A549 (cell line): ENCODE measurements around the gene PFN2.

Experiments used
- EP300 ChIP-seq, 2 experiments: fragments of >200 bp; sonication (Bioruptor Twin); formaldehyde crosslinking; IDR thresholded peaks; 2 replicates in 1 of 2; 3 replicates in 1 of 2; pipeline ENCODE4 v1.6.1; 2016 to 2017
- NFE2L2 ChIP-seq: fragments of 150-350 bp; conservative IDR thresholded peaks from 2 replicates; pipeline ENCODE4 v1.6.1; 2014; ENCODE audit warnings: low read length
- POLR2A ChIP-seq: IDR thresholded peaks from 2 replicates; pipeline ENCODE4 v1.6.1; 2012; ENCODE audit warnings: mild to moderate bottlenecking, low read length
- RNF2 ChIP-seq: fragments of 200-600 bp; sonication (generic); IDR thresholded peaks from 2 replicates; pipeline ENCODE4 v1.6.1; 2016; ENCODE audit warnings: low read depth, mild to moderate bottlenecking, antibody characterized with exemption, moderate library complexity, borderline replicate concordance
- SMC3 ChIP-seq: fragments of >200 bp; sonication (Bioruptor Twin); formaldehyde crosslinking; IDR thresholded peaks from 3 replicates; pipeline ENCODE4 v1.6.1; 2018; ENCODE audit warnings: inconsistent platforms
- TF ChIP-seq, protein P1 (sequence below): fragments of >200 bp; sonication (Bioruptor Twin); formaldehyde crosslinking; IDR thresholded peaks from 3 replicates; pipeline ENCODE4 v1.5.1; 2016

- TF ChIP-seq, protein P1, sequence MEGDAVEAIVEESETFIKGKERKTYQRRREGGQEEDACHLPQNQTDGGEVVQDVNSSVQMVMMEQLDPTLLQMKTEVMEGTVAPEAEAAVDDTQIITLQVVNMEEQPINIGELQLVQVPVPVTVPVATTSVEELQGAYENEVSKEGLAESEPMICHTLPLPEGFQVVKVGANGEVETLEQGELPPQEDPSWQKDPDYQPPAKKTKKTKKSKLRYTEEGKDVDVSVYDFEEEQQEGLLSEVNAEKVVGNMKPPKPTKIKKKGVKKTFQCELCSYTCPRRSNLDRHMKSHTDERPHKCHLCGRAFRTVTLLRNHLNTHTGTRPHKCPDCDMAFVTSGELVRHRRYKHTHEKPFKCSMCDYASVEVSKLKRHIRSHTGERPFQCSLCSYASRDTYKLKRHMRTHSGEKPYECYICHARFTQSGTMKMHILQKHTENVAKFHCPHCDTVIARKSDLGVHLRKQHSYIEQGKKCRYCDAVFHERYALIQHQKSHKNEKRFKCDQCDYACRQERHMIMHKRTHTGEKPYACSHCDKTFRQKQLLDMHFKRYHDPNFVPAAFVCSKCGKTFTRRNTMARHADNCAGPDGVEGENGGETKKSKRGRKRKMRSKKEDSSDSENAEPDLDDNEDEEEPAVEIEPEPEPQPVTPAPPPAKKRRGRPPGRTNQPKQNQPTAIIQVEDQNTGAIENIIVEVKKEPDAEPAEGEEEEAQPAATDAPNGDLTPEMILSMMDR: no peak
- TF ChIP-seq SMC3: no peak
- TF ChIP-seq RNF2: no peak
- TF ChIP-seq POLR2A: no peak
- no peak for TF ChIP-seq NFE2L2
- no peak for TF ChIP-seq EP300 (IDR thresholded peaks at IDR 0.05)
Observed at GRCh38 chr3:149983628-149984027, 12.9 kb upstream of the PFN2 start.
